Measurements from ENCODE around the gene SYT13.
A peak's percentile ranks its signal among the peaks of the same experiment; 100 is the strongest.

The SYT13 gene

GRCh38 chr11:45218705-45219104 is 67.4 kb downstream of the SYT13 start:
- no peak for DNase-seq (ENCODE audit: low read depth, low spot score)

- no peak for DNase-seq (ENCODE audit: low read depth, low spot score)
These were observed 68.2 kb downstream of the SYT13 start for GRCh38 chr11:45217991-45218390.

DNA sequence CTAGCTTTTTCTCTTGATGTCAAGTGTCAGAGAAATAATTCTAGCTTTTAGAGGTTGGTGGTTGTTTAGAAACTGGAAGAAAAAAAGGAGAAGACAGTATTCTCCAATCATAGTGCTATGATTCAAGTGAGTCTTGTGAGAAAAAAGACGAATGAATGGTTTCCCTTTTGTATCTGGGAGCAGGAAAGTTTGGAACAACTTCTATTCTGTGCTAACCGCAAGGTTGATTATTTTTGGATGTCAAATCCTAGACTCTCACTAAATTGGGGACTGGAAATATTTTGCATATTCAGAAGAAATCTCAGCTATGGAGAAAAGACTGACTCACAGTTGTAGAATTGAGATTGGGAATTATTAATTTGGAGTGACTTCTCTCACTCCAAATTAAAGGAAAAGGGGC is 69.2 kb downstream of the SYT13 start:
- no peak for DNase-seq (ENCODE audit: low read depth, low spot score)

GRCh38 chr11:45216031-45216430 is 70.1 kb downstream of the SYT13 start:
- no peak for DNase-seq (ENCODE audit: low read depth, low spot score)

GRCh38 chr11:45215098-45215865 is 70.9 kb downstream of the SYT13 start:
- DNase-seq (ENCODE audit: low read depth, low spot score): no peak

- no peak for DNase-seq (ENCODE audit: low read depth, low spot score)
These were observed 72.4 kb downstream of the SYT13 start for GRCh38 chr11:45213717-45214116.

DNA sequence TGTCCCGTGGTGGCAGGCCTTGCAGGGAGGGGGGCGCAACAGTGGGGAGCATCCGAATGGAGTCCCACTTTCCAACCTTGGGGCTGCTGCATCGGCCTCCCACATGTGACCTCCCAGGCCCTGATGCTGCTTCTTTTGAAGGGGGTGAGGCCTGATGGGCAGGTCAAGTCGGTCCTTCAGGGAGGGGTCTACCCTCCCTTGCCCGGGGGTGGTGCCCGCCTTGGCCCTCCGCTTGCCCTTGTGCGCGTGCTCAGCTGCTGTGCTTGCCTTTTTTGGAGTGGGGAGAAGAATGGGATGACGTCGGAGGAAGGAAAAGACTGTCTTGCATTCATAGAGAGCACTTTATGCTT is 72.8 kb downstream of the SYT13 start:
- no peak for DNase-seq (ENCODE audit: low read depth, low spot score)

DNA sequence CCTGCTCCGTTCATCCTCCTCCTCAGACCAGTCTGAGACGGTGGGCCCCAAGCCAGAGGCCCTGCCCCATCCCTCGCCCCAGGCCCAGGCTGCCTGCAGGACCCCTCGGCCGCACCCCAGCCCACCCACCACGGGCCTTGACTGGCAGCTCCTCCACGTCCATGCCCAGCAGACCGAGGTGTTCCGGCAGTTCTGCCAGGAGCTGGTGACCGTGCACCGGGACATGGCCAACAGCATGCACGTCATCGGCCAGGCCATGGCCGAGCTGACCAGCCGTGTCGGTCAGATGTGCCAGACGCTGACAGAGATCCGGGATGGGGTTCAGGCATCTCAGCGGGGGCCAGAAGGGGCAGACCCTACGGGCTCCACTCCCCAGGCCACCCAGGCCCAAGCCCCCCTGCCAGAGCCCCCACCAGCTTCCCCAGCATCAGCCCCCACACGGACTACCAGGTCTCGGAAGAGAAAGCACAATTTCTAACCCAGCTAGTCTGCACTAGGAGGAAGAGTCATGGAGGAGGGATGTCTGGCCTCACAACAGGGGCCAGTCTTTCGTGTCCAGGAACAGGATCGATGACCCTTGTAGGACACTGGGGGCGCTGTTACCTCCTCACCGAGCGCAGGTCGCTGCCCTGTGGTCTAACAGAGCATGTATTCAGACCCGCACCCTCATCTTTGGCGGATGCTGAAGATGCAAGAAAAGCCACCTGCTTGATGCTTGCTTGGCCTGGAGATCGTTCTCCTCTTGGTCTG is 73.4 kb downstream of the SYT13 start:
- DNase-seq (ENCODE audit: low read depth, low spot score): peak; percentile 44

- DNase-seq (ENCODE audit: low read depth, low spot score): no peak
These were observed 74.4 kb downstream of the SYT13 start for GRCh38 chr11:45211732-45212131.

DNA sequence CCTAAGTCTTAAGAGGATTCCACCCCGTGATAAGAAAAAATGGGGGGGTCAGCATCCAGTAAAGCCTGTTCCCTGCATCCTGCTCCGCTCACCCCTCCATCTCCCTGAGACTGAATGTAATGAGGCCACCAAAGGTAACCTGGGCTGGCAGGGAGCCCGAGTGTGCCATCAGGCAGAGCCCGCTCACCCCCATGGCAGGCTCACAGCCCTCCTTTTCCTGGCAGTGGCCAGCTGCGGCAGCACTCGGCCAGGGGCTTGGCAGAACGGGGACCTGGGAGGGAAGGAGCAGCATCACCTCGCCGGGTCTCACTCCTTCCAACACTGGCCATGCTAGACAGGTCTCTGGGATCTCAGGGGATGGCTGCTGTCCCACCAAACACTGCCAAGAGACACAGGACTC is 75.3 kb downstream of the SYT13 start:
- no peak for DNase-seq (ENCODE audit: low read depth, low spot score)

DNA sequence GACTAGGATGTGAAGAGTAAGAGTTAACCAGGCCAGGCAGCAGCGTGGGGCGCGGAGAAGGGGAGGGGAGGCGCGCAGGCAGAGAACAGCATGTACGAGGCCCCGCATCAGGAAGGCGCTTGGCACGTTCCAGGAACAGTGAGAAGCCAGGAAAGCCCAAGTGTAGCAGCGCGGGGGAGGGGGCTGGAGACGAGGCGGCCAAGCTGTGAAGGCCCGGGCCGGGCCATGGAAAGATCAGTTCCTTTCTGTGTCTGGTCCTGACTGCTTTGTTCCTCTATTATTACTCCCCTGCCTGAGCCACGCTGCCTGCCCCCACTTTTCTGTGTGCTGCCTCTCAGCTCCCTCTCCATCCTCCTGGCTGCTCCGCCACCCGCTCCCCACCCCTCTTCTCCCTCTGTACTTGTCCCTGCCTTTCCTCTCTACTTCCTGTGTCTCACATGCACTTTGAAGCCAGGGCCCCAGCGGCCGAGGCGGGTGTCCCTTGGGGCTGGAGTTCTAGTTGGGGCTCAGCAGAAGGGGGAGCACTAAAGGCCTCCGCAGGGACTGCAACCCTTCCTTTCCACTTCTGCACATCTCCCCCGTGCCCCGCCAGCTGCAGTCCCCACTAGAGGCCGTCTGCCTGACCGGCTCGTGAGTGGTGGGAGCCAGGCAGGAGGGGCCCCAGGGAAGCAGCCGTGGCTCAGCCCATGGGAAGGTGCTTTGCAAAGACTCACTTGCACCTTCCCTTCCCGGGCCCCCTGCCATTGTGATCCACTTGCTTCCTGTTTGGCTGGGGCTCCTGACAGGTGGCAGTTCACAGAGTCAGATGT is 76.0 kb downstream of the SYT13 start:
- peak; percentile 56 for DNase-seq (ENCODE audit: low read depth, low spot score)

- no peak for DNase-seq (ENCODE audit: low read depth, low spot score)
These were observed 76.9 kb downstream of the SYT13 start for GRCh38 chr11:45209000-45209879.

DNA sequence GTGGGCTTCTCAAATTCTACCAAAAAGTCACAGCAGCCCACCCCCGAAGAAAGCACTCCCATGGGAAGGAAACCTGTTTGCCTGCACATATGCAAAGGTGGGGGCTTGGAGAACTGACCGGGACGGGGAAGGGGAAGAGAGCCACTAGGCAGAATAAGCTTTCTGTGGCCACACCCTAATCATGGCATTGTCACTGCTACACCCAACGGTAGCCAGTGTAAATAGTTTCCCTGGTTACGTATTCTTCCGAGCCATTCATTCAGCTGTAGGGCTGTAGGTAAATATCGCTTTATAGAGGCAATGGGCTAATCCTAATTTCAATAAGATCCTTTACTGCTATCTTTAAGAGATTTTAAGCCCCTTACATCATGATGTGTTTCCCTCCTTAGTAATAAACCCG is 78.0 kb downstream of the SYT13 start:
- DNase-seq (ENCODE audit: low read depth, low spot score): no peak

DNA sequence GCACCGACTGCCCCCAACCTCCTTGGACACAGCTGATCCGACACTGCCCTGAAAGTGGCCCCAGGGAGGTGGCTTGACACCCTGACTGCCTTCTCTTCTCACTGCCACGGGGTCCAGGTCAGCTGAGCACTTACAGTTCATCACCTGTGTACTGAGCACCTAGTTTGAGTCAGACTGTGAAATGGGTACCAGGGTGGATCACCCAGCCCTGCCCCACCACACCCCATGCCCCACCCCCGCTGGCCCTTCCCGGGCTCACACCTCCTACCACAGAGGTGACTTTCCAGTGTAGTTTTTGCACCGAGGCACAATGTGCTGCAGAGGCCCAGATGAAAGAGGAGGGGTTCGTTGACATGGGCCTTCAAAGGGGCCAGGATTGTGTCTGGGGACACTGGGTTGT is 80.2 kb downstream of the SYT13 start:
- DNase-seq (ENCODE audit: low read depth, low spot score): no peak

GRCh38 chr11:45204761-45205160 is 81.4 kb downstream of the SYT13 start:
- DNase-seq (ENCODE audit: low read depth, low spot score): peak; percentile 30

DNA sequence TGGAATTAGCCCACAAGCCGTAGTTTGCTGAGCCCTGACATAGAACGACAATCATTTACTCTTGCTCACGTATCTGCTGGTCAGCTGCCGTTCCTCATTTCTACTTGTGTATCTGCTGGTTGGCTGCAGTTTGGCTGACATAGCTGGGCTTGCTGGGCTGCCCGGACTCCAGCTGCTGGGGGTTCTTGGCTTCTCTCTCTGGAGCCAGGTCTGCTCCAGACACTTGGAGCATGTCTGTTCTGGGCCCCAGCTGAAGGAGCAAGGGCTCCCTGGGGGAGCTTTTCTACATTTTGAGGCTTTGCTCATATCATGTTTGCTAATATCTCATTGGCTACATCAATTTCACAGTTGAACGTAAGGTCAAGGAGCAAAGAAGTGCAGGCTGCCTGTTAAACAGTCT is 92.4 kb downstream of the SYT13 start:
- DNase-seq (ENCODE audit: low read depth, low spot score): no peak

Measured in ELF-1 (cell line).